ENCODE results near the gene NOL6. TPM values are rescaled to one million over a fixed set of nuclear protein-coding genes. Genes with fewer than 3 reads are reported as not detected.

NOL6 gene
- total RNA-seq, 1 donor from 2014 or later: 14.6 TPM

- no peaks in the 10 kb centered on the region for H3K4me1 ChIP-seq (ENCODE audit: control insufficient read depth in 3 of 3, insufficient read depth in 3 of 3, low read length in 3 of 3)
- no peak overlapping the region for H3K9ac ChIP-seq (ENCODE audit: low read depth in 1 of 3, low read length in 3 of 3)
- H3K4me3 ChIP-seq (ENCODE audit: low read length in 3 of 3): no peak overlapping the region
- no peak overlapping the region for H3K27ac ChIP-seq (ENCODE audit: low read depth, low read length)
- H3K9me3 ChIP-seq (ENCODE audit: control insufficient read depth in 3 of 3, low read length in 3 of 3): no peaks in the 10 kb centered on the region
- no peaks in the 10 kb centered on the region for H3K36me3 ChIP-seq (ENCODE audit: control insufficient read depth in 3 of 3, insufficient read depth in 3 of 3, low read length in 3 of 3)
- H3K27me3 ChIP-seq (ENCODE audit: control insufficient read depth in 3 of 3, insufficient read depth in 3 of 3, low read length in 3 of 3): no peaks in the 10 kb centered on the region
These were observed 19.6 kb downstream of the NOL6 start for GRCh38 chr9:33453999-33454660.

GRCh38 chr9:33453286-33453860 is 20.4 kb downstream of the NOL6 start:
- no peaks in the 10 kb centered on the region for H3K27me3 ChIP-seq (ENCODE audit: control insufficient read depth in 3 of 3, insufficient read depth in 3 of 3, low read length in 3 of 3)
- H3K36me3 ChIP-seq (ENCODE audit: control insufficient read depth in 3 of 3, insufficient read depth in 3 of 3, low read length in 3 of 3): no peaks in the 10 kb centered on the region
- no peaks in the 10 kb centered on the region for H3K4me1 ChIP-seq (ENCODE audit: control insufficient read depth in 3 of 3, insufficient read depth in 3 of 3, low read length in 3 of 3)
- H3K4me3 ChIP-seq (ENCODE audit: low read length in 3 of 3): no peak overlapping the region
- no peak overlapping the region for H3K9ac ChIP-seq (ENCODE audit: low read depth in 1 of 3, low read length in 3 of 3)
- H3K27ac ChIP-seq (ENCODE audit: low read depth, low read length): no peak overlapping the region
- no peaks in the 10 kb centered on the region for H3K9me3 ChIP-seq (ENCODE audit: control insufficient read depth in 3 of 3, low read length in 3 of 3)

DNA sequence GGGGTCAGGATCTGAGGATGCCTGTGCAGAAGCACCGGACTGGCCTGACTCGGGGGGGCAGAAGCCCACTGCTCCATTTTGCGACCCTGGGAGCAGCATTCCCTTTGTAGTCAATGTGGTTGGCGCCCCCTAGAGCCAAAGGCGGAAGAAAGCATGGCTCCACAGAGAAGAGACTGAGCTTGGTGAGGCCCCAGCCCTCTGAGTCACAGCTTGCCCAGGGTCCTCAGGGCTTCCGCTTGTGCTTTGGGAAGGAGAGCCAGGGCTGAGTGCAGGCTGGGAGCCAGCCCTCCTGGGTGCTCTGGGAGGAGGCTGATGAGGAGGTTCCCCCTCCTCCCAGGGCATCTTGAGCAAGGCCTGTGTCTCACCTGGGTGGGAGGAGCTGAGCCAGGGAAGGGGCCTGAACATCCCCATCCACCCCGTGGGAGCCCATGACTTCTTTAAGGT is 20.9 kb downstream of the NOL6 start:
- Histone ChIP-seq H3K9ac (ENCODE audit: low read depth in 1 of 3, low read length in 3 of 3) (no peak overlapping the region), H3K4me1 (ENCODE audit: control insufficient read depth in 3 of 3, insufficient read depth in 3 of 3, low read length in 3 of 3) (peaks cover 3 to 5% (median 4%) of the 10 kb centered on the region in 3 donors), H3K9me3 (ENCODE audit: control insufficient read depth in 3 of 3, low read length in 3 of 3) (no peaks in the 10 kb centered on the region), H3K27ac (ENCODE audit: low read depth, low read length) (no peak overlapping the region), H3K27me3 (ENCODE audit: control insufficient read depth in 3 of 3, insufficient read depth in 3 of 3, low read length in 3 of 3) (peaks cover 0 to 3% (median 0%) of the 10 kb centered on the region in 3 donors), H3K4me3 (ENCODE audit: low read length in 3 of 3) (no peak overlapping the region), H3K36me3 (ENCODE audit: control insufficient read depth in 3 of 3, insufficient read depth in 3 of 3, low read length in 3 of 3) (no peaks in the 10 kb centered on the region)

DNA sequence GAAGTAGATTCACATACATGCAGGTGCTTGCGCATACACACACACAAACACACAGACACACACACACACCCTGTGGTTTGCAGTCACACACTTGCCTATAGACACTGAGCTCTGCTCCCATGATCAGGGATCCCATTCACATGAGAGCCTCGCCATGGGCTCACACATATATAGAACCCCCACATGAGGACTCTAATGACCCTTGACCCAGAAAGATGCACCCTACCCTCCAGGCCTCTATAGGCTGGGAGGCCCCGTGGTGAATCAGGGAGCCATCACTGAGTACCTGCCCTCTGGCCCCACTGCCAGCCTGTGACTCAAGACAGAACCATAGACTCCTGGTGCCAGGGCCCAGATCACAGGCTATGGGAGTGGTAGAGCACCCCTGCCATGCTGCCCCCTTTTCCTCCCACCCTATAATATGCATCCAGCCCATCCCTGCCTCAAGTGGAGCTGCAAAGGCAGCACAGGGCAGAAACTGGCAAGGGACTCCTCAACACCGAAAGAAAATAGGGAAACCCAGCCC is 23.0 kb downstream of the NOL6 start:
- Histone ChIP-seq H3K4me3 (ENCODE audit: low read length in 3 of 3) (no peak overlapping the region), H3K36me3 (ENCODE audit: control insufficient read depth in 3 of 3, insufficient read depth in 3 of 3, low read length in 3 of 3) (no peaks in the 10 kb centered on the region), H3K9me3 (ENCODE audit: control insufficient read depth in 3 of 3, low read length in 3 of 3) (no peaks in the 10 kb centered on the region), H3K27me3 (ENCODE audit: control insufficient read depth in 3 of 3, insufficient read depth in 3 of 3, low read length in 3 of 3) (peaks cover 0 to 5% (median 0%) of the 10 kb centered on the region in 3 donors), H3K4me1 (ENCODE audit: control insufficient read depth in 3 of 3, insufficient read depth in 3 of 3, low read length in 3 of 3) (peaks cover 16 to 21% (median 16%) of the 10 kb centered on the region in 3 donors), H3K9ac (ENCODE audit: low read depth in 1 of 3, low read length in 3 of 3) (no peak overlapping the region), H3K27ac (ENCODE audit: low read depth, low read length) (no peak overlapping the region)

DNA sequence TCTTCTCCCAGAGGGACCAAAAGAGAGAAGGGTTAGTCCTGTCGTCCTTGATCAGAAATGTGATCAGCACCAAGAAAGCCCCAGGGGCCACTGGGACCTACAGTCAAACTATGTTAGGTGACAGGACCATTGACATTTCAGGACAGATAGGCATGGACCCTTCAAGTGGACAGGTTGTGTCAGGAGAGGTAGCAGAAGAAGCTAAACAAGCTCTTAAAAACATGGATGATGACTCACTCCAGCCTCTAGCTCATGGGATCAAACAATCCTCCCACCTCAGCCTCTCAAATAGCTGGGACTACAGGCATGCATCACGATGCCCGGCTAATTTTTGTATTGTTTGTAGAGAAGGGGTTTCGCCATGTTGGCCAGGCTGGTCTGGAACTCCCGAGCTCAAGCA is 24.0 kb downstream of the NOL6 start:
- no peak overlapping the region for H3K27ac ChIP-seq (ENCODE audit: low read depth, low read length)
- H3K4me3 ChIP-seq (ENCODE audit: low read length in 3 of 3): no peak overlapping the region
- H3K4me1 ChIP-seq (ENCODE audit: control insufficient read depth in 3 of 3, insufficient read depth in 3 of 3, low read length in 3 of 3): peaks cover 16 to 21% (median 16%) of the 10 kb centered on the region in 3 donors
- H3K9me3 ChIP-seq (ENCODE audit: control insufficient read depth in 3 of 3, low read length in 3 of 3): no peaks in the 10 kb centered on the region
- H3K27me3 ChIP-seq (ENCODE audit: control insufficient read depth in 3 of 3, insufficient read depth in 3 of 3, low read length in 3 of 3): peaks cover 0 to 5% (median 0%) of the 10 kb centered on the region in 3 donors
- H3K36me3 ChIP-seq (ENCODE audit: control insufficient read depth in 3 of 3, insufficient read depth in 3 of 3, low read length in 3 of 3): no peaks in the 10 kb centered on the region
- H3K9ac ChIP-seq (ENCODE audit: low read depth in 1 of 3, low read length in 3 of 3): no peak overlapping the region

DNA sequence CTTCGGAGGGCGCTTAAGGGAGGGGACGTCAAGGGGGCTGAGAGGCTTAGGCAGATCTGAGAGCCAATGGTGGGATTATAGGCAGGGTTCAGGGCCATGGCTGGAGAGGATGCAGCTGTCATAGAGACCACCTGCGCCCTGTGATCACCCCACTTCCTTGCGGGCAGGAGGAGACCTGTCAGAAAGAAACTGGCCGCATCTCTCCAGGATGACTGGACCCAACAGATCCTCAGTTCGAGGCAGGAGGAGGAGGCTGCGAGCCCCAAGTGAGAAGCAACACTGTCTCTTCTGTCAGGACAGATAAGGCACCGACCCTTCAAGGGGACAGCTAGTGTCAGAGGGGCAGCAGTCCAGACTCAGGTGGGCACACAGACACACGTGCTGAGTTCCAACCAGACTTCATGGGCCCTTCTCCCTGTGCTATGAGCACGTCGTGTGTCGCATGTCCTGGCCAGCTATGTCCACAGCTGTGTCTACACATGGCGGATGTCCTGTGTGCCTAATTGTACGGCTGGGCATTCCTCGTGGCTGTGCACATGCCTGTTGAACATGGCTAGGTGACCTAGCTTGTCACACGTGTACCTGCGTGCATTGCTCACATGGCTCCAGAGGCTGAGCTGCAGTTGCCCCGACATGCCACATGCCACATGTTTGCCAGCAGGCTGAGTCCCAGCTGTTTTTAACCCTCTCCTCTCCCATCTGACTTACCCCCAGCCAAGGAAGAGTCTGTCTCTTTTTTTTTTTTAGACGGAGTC is 25.7 kb downstream of the NOL6 start:
- peaks cover 0 to 5% (median 0%) of the 10 kb centered on the region in 3 donors for H3K27me3 ChIP-seq (ENCODE audit: control insufficient read depth in 3 of 3, insufficient read depth in 3 of 3, low read length in 3 of 3)
- H3K4me3 ChIP-seq (ENCODE audit: low read length in 3 of 3): peak overlapping the region; percentile 66 to 86 (median 75)
- H3K36me3 ChIP-seq (ENCODE audit: control insufficient read depth in 3 of 3, insufficient read depth in 3 of 3, low read length in 3 of 3): no peaks in the 10 kb centered on the region
- no peaks in the 10 kb centered on the region for H3K9me3 ChIP-seq (ENCODE audit: control insufficient read depth in 3 of 3, low read length in 3 of 3)
- H3K27ac ChIP-seq (ENCODE audit: low read depth, low read length): no peak overlapping the region
- H3K4me1 ChIP-seq (ENCODE audit: control insufficient read depth in 3 of 3, insufficient read depth in 3 of 3, low read length in 3 of 3): peaks cover 16 to 21% (median 16%) of the 10 kb centered on the region in 3 donors
- H3K9ac ChIP-seq (ENCODE audit: low read depth in 1 of 3, low read length in 3 of 3): peak overlapping the region in 1 of 3 donors; percentile 74

- peaks cover 0 to 5% (median 0%) of the 10 kb centered on the region in 3 donors for H3K36me3 ChIP-seq (ENCODE audit: control insufficient read depth in 3 of 3, insufficient read depth in 3 of 3, low read length in 3 of 3)
- H3K9me3 ChIP-seq (ENCODE audit: control insufficient read depth in 3 of 3, low read length in 3 of 3): no peaks in the 10 kb centered on the region
- peaks cover 0 to 5% (median 0%) of the 10 kb centered on the region in 3 donors for H3K27me3 ChIP-seq (ENCODE audit: control insufficient read depth in 3 of 3, insufficient read depth in 3 of 3, low read length in 3 of 3)
- peak within 1 kb of the TSS; percentile 73 for H3K27ac ChIP-seq (ENCODE audit: low read depth, low read length)
- H3K9ac ChIP-seq (ENCODE audit: low read depth in 1 of 3, low read length in 3 of 3): peak within 1 kb of the TSS; percentile 57 to 74 (median 70)
- peak within 1 kb of the TSS; percentile 71 to 86 (median 75) for H3K4me3 ChIP-seq (ENCODE audit: low read length in 3 of 3)
- H3K4me1 ChIP-seq (ENCODE audit: control insufficient read depth in 3 of 3, insufficient read depth in 3 of 3, low read length in 3 of 3): peaks cover 16 to 21% (median 16%) of the 10 kb centered on the region in 3 donors
These were observed 26.6 kb downstream of the NOL6 start, which contains the start of gene AQP3 for GRCh38 chr9:33446946-33447798. Gene AQP3 (minus strand): TSS chr9:33447593. CDS start chr9:33447530, 63 bp downstream.

DNA sequence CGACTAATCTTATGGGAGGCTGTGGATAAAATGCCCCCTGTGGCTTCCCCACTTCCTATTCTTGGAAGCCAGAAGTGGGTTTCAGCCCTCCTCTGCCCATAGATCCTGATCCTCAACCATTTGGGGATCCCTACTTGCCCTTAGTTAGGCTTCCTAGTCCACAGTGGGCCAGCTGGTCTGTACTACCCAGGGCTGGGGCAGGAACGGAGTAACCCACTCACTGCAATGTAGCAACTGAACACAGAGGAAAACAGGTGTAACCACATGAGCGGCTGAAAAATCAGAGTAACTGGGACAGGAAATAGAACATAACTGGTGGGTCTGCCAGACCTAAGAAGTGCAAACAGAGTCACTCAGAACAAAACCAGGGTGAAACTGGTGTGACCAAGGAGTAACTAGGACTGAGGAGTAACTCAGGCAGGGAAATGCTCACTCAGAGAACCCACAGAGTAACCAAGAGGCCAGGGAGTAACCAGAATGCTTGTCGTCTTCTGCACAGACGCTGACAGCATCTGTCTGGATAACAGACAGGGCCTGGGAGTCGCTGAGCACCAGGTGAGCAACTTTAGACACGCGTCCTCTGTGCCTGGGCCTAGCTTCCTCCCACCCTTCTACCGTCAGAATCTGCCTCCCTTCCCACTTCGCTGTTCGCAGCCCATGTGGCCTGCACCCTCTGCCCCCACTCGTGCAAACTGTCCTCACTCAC is 27.3 kb downstream of the NOL6 start:
- H3K9ac ChIP-seq (ENCODE audit: low read depth in 1 of 3, low read length in 3 of 3): peak overlapping the region; percentile 57 to 70 (median 69)
- peak overlapping the region; percentile 73 for H3K27ac ChIP-seq (ENCODE audit: low read depth, low read length)
- H3K9me3 ChIP-seq (ENCODE audit: control insufficient read depth in 3 of 3, low read length in 3 of 3): no peaks in the 10 kb centered on the region
- H3K4me3 ChIP-seq (ENCODE audit: low read length in 3 of 3): peak overlapping the region; percentile 71 to 86 (median 75)
- H3K4me1 ChIP-seq (ENCODE audit: control insufficient read depth in 3 of 3, insufficient read depth in 3 of 3, low read length in 3 of 3): peaks cover 16 to 21% (median 16%) of the 10 kb centered on the region in 3 donors
- peaks cover 0 to 5% (median 0%) of the 10 kb centered on the region in 3 donors for H3K27me3 ChIP-seq (ENCODE audit: control insufficient read depth in 3 of 3, insufficient read depth in 3 of 3, low read length in 3 of 3)
- peaks cover 0 to 5% (median 0%) of the 10 kb centered on the region in 3 donors for H3K36me3 ChIP-seq (ENCODE audit: control insufficient read depth in 3 of 3, insufficient read depth in 3 of 3, low read length in 3 of 3)

Measured in skeletal muscle tissue (tissue), 4 donors.